HG03280 (cell line): ENCODE measurements around the gene BCL2L15.
A peak's percentile ranks its signal among the peaks of the same experiment; 100 is the strongest.

Experiments
- ATAC-seq: cut with Tn5 transposase; IDR thresholded peaks from one replicate; pipeline ENCODE4 v1.9.1; 2021; ENCODE audit warnings: mild to moderate bottlenecking, moderate library complexity; ENCODE audit not compliant: unreplicated experiment

The BCL2L15 gene

DNA sequence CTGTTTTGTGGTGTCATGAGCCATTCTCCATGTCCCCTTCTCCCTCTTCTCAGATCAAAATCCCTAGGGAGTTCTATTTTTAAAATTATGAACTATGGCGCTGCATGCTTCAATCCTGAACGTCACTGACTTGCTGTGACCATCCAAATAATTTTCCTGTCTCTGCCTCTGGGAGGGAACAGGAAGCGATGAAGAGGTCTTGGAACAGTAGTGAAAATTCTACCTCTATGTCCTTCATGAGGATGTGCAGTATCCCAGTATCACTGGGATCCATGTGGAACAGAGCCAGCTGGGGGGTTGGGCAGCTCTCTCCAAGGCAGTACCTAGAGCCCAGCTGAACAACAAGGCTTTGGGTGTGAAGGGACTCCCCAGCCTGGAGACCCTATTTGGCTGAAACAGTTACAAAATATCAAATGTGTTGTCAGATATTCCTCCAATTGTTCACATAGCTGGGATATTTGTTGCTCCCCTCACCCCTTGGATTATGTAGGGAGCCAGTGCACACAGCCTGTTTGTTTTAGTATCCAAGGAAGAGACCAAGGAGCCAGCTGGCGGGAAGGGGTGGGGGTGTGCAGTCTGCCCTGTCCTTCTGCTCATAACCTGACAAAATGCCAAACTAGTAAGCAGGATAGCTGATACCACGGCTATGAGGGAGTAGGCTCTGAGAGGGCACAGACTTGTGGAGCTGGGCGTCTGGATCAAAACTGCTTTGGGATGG is 25.4 kb upstream of the BCL2L15 start:
- no peak for ATAC-seq

DNA sequence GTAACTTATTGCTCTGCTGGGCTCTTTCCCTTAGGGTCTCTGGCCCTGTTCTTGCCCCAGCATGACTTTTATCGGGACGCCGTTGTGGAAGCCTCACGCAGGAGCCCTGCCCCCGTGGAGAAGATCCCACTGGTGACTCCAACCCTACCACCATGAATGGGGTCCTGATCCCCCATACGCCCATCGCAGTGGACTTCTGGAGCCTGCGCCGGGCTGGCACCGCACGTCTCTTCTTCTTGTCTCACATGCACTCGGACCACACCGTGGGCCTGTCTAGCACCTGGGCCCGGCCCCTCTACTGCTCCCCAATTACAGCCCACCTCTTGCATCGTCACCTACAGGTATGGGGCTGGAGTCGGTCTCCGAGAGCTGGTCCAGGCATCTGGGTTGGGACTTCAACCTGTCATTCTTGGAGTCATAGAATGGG is 18.1 kb upstream of the BCL2L15 start:
- ATAC-seq, result peak; percentile 5

DNA sequence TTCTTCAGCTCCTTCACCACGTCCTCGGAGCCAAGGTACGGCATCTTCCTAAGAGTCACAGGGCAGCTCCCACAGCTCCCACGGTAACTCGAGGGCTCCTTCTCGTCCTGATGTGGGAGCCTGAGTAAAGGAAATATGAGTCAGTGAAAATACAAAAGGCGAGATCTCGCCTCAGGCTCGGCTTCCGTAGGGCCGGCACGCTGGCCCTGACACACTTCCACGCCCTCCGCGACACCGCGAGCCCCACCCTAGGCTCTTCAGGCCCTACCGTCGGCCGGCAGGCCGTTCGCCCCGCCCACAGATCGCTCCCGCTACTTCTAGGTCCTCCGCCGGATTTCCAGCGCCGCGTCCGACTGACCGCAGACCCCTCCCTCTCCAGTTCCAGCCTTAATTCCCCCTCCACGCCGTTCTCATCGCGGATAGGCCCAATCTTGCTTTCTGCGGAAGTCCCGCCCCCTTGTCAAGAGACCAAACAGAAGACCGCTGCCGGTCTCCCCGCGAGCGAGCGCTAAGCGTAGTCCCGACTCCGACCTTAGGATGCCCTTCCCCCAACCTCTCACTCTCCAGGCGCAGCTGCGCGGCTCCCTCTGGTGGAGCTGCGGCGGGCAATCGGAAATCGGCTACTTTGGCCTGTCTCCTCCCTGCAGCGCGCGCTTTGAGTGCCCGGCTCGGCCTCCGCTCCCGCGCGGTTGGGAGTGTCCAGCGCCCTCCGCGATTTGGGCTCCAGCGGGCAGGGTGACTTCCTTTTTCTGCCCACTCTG is 17.5 kb upstream of the BCL2L15 start, which contains the start of the genes AP4B1 and DCLRE1B:
TSS of gene AP4B1 (minus strand) at position 126 of the 761 bp plus-strand sequence. CDS start at position 44, 82 bp downstream.
TSS of gene DCLRE1B (plus strand) at position 653 of the 761 bp plus-strand sequence. CDS start 261 bp downstream, outside the sequence.
- peak; percentile 89 for ATAC-seq

DNA sequence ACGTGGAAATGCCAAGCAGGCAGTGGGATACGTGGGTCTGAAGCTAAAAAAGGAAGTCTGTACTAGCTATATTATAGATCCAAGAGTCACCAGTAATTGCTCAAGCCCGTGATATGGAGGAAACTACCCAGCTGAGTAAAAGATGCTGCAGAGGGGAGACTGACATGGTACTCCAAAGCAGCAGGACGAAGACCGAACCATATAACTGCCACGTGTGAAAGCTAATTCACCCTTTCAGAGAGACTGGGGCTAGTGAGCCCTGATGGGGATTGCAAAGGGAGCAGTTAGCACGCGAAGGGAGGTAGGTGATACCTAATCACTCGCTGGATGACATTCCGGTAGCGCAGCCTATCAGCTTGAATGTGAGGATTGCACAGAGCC is 16.9 kb upstream of the BCL2L15 start:
- ATAC-seq, result peak; percentile 1

DNA sequence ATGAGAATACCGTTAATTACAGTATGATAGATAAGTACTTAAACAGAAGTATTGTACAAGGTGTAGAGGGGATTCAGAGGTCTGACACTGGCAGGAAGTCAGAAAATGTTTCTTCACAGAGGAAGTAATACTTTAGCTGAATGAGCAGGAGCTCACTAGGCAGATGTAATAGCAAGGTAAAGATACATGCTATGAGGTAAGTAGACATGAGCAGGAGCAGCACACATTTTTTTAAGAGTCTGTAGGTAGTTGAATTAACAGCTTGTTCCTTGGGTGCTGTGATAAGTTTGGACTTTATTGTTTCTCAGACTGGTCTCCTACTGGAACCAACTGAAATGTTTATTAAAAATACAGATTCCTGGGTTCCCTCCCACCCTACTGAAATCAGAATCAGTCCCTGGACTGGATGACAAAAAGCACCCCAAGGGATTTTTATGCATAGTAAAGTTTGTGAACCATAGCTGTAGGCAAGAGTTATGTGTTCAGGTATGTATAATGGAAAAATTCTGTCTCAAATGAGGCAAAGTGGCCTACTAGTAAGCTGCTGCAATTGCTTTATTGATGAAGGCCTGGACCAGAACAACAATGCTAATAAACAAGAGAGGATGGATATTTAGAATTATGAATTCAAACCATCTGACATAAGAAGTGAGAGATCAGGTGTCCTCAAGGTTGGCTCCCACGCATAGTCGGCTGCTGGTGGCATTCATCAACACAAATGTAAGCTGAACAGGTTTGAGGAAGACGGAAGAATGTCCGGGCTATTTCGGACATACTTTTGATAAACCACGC is 16.3 kb upstream of the BCL2L15 start:
- no peak for ATAC-seq

DNA sequence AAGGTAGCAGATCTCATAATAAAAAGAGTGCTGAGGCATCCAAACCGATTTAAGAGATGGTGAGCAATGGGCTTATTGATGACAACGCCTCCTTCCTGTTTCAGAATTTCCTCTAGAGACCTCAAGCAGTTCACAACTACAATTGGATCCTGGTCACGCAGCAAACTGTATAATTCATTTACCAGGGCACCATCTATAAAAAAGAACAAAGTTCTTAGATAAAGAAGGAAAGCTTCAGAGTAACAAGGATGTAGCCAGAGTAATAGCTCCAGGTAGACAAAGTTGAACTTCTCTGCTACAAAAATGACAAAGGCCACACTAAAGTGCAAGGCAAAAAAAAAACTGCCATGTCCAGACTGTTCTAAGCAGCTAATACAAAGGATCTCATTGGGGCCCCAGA is 13.8 kb upstream of the BCL2L15 start:
- no peak for ATAC-seq

DNA sequence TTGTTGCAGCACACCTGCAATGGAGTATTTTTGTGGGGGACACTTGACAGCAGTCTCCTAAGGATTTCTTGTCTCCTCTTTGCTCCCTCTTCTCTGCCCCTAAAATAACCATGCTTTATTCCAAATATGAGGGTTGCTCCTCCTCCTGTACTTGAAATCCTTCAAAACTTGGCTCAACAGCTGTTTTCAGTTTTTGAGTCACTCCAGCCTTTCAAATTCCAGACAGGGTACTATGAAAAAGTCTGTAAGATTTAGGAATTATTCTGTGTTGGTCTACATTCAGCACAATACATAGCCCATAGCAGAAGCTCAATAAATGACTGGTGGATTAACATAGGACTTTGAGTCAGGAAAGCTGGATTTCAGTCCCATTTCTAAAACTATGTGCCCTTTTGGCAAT is 11.7 kb upstream of the BCL2L15 start:
- no peak for ATAC-seq

DNA sequence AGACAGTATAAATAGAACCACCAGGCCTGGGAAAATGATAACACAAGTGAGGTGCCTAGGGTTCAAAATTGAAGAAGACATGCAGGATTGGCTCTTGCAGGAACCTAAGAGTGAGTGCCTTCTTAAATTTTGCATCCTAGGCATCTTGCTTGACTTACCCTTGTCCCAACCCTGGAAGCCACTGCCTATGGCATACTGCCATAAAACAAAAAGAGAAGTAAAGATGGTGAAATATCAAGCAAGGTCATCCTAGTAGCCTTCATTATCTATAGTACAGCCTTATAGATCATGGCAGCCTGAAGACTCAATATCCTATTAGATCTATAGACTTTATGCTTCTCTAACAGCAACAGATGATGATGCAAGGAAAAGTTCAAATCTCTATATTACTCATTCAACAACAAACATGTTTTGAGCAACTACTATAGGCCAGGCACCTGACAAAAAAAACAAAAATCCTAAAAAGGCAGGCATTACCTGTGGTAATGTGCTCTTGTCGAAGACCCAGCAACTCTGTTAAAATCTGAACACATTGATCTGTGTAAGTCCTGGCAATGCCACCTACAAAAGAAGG is 10.9 kb upstream of the BCL2L15 start:
- no peak for ATAC-seq

DNA sequence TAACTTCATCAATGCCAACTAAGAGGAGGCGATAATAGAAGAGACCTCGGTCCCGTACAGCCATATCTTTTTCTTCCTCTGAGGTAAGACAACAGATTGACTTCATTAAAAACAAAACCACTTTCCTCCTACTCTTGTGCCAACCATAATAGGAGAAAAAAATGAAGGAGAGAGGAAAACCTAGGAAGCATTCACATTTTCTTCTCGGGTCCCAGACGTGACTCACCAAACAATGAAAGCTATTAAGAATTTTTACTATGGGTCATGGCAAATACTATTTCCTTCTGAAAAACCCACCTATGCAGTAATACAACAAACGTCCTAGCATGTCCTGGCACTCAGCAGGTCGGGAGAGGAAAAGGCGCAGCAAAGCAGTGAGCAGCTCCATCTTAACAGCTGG is 8.6 kb upstream of the BCL2L15 start:
- ATAC-seq, result no peak

DNA sequence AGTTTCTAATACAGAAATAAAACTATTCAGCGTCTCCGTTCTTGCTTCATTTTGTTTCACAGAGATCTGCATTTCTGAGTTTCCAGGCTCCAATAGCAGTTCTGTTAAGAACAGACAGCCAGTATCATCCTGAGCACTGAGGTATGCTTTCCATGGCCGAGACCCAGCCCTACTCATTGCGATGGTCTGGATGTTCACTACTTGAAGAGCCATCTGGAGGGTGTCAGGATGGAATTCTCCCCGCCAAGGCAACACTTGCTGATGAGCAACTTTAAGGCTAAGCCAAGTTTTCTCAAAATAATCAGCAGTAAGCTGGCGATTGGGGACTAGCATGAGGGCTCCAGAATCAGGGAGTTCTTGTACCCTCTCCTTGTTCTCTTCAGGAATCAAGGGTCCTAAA is 7.7 kb upstream of the BCL2L15 start:
- ATAC-seq, result no peak

DNA sequence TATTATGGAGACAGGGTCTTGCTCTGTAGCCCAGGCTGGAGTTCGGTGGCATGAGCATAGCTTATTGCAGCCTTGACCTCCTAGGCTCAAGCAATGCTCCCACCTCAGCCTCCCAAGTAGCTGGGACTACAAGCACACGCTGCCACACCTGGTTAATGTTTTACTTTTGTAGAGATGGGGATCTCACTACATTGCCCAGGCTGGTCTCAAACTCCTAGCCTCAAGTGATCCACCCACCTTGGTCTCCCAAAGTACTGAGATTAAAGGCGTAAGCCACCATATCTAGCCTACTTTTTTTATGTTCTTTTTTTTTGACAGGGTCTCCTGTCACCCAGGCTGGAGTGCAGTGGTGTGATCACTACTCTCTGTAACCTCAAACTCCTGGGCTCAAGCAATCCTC is 5.9 kb upstream of the BCL2L15 start:
- ATAC-seq, result no peak

DNA sequence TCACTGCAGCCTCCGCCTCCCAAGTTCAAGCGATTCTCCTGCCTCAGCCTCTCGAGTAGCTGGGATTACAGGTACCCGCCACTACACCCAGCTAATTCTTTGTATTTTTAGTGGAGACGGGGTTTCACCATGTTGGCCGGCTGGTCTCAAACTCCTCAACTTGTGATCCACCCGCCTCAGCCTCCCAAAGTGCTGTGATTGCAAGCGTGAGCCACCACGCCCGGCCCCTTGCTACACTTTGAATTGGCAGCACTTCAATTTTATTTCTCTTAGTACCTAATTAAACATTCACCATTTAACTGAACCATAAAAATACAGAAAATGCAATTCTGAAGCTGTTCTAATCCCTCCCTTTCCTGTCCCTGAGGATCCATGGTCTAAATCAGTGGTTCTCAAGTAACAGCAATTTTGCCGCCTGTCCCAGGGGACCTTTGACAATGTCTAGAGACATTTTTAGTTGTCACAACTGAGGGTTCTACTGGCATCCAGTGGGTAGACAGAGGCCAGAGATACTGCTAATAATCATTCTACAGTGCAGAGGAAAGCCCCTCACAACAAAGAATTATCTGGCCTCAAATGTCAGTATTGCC is 4.3 kb upstream of the BCL2L15 start:
- ATAC-seq, result no peak

DNA sequence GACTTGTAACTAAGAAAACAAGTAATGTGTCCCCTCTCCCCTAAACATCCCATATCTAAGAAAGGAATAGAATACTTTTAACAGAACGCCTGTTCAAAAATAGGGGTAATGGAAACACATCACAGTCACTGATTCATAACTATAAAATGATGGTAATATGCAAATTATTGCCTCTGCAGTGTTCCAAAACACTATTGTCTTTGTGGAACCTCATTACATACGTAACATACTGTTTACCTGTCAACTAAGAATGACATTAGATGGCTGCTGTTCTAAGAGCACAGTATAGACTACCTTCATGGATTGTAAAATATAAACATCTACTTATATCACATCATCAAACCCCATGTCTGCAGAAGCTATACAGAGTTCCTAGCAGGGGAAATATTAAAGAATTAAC is 3.4 kb upstream of the BCL2L15 start:
- no peak for ATAC-seq

DNA sequence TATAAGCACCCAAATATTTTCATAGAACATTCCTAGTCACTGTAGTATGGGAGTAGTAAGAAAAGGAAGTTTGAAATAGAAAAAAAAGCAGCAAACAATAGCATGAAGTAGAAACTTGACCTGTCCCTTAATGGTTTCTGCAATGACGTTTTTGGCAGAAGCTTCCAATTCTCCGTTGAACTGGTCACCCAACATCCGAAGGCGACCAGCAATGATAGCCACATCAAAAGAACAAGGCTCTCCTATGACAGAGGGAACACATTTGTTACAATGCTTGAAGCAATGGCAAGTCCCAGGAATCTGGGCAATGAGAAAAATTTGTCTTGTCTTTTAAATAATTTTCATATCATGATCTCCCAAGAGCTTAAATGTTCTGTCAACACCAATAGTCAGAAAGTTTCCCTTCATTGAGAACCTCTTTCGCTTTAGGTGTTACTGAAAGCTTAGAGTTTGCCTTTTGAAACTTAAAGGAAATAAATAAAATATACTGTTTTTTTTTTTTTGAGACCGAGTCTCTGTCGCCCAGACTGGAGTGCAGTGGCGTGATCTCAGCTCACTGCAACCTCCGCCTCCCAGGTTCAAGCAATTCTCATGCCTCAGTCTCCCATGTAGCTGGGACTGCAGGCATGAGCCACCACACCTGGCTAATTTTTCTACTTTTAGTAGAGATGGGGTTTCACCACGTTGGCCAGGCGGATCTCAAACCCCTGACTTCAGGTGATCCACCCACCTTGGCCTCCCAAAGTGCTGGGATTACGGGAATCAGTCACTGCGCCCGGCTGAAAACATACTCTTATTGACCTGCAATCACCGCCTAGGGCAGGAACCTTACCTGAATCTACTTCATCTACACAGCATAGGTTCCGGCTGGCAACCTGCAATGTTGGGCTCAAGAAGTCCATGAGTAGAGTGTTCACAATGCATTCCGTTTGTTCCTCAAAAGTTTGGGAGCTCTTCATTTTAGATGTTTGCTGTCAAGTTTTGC is 672 bp downstream of the BCL2L15 start:
- ATAC-seq, result no peak

DNA sequence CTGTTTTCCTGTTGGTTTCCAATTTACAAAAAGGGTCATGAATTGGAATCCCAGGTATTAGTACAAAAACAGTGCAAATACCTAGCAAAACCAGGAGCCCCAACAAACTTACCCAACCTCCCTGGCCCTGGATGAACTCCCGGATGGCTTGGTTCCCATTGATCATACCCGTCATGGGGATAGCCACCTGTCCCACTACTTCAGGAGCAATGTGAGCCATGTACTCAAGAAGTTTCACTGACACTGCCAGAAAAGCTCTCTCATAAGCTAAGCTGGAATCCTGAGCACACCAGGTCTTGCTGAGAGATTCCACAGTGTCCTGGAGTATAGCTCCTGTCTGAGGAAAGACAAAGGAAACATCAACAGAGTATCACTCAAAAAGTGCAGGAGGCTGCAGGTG is 5.7 kb downstream of the BCL2L15 start:
- ATAC-seq, result no peak

DNA sequence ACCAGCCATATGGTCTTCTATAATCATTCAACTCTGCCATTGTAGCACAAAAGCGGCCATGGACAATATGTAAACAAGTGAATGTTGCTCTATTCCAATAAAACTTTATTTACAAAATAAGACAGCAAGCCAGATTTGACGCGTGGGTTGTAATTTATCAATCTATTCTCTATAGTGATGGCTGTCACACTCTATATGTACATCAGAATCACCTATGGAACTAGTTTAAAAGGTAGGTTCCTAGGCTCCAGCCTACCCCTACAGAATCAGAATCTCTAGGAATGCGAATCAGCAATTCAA is 7.7 kb downstream of the BCL2L15 start:
- ATAC-seq, result no peak

DNA sequence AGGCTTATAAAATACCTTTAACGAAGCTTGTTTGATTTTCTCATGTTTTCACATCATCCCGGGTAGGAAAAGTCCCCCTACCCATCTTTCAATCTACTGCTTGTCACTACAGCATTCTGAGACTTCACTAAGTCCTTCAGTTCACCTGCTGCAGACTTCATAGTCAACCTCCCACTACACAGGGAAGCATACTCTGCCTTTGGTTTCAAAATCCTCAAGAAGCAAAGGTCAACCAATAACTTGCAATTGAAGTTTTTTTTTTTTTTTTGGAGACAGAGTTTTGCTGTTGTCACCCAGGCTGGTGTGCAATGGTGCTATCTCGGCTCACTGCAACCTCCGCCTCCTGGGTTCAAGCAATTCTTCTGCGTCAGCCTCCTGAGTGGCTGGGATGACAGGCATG is 11.2 kb downstream of the BCL2L15 start:
- ATAC-seq, result no peak

DNA sequence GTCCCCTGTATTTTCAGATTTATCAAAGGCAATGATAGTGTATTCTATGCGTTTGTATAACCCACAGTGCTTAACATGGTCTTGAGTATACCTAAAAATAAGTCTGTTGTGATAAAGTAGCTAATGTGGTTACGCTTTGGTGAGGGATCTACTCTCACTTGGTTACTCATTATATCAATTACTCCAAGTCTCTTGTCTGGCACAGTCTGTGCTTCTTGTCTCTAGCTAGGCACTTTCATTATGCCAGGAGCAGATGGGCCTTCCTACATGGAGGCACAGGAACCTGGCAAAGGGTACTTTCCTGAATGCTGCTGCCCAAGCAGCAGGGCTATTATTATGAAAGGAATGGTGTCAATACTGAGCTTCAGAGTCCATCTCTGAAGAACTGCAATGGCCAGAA is 11.7 kb downstream of the BCL2L15 start:
- no peak for ATAC-seq

DNA sequence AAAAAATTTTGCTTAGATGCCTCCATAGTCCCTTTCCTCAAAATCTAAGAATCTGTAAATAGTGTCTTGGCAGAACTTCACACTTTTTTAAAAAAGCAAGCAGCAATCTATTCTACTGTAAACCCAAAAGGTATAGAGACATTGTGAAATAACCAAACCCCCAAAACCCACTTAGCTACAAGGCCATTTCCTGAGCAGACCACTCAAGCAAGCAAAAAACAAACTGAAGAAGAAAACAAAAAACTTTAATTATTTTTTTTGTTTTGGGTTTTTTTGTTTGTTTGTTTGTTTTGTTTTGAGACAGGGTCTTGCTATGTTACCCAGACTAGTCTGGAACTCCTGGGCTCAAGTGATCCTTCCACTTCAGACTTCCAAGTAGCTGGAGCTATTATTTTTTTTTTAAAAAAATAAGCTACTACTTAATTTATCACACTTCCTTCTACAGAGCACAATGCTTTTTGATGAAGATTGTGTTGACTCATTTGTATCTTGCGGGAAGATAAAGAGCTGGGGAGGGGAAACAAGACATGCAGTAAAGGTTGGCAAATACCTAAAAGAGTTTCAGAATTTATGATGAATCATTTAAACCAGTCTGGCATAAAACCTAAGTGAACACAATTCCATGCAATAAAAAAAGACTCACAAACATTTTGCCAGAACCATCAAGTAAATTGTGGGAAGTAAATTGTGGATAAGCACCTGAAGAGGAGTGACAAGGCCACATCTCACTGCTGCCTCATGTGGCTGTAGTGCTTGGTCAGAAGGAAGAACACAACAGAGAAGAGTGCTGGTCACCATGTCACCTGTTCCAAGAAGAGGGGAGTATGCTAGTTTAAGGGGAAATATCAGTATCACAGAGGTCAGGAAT is 13.1 kb downstream of the BCL2L15 start:
- peak; percentile 32 for ATAC-seq
